PC-3 (cell line): Measurements from ENCODE around the gene ZBTB46. TPM values are rescaled to one million over a fixed set of nuclear protein-coding genes. Genes with fewer than 3 reads are reported as not detected.

Experiments used
- ATAC-seq: fragments of 200-7000 bp; cut with Tn5 transposase; 2 replicates; pipeline ENCODE4 v1.9.1; 2020; ENCODE audit warnings: mild to moderate bottlenecking, moderate library complexity
- BruUV-seq: library from RNA; stranded (reverse); fragments of 400-500 nt; replicated peaks from 2 replicates; lab custom pipeline; 2021; lab: Mats Ljungman, UMichigan
- CTCF ChIA-PET: fragments of 300-600 bp; sonication (Branson Sonifier 250); formaldehyde crosslinking; loops from one replicate; lab custom pipeline; 2022; ENCODE audit warnings: antibody characterized with exemption; lab: Charles Lee
- POLR2A ChIA-PET: fragments of 300-600 bp; sonication (Branson Sonifier 250); formaldehyde crosslinking; loops from one replicate; lab custom pipeline; 2022; ENCODE audit warnings: antibody characterized with exemption; ENCODE audit not compliant: unreplicated experiment; lab: Charles Lee
- DNase-seq: peaks from one replicate; pipeline ENCODE4 v3.0.0-alpha.2; 2015
- H2AFZ ChIP-seq: fragments of 300-600 bp; sonication (generic); 2 replicates; pipeline ENCODE4 v1.6.0; 2016; ENCODE audit warnings: antibody characterized with exemption, low read length
- H3F3A ChIP-seq: fragments of 300-600 bp; sonication (generic); one replicate; pipeline ENCODE4 v1.6.0; 2017; ENCODE audit warnings: antibody characterized with exemption, low read length, control low read depth, mild to moderate bottlenecking; ENCODE audit not compliant: unreplicated experiment
- H3K27ac ChIP-seq: fragments of 300-600 bp; sonication (generic); 2 replicates; pipeline ENCODE4 v1.5.1; 2016; ENCODE audit warnings: mild to moderate bottlenecking, low read length
- H3K27me3 ChIP-seq: fragments of 300-600 bp; sonication (generic); 2 replicates; pipeline ENCODE4 v1.6.1; 2016; ENCODE audit warnings: low read length, mixed read lengths
- H3K36me3 ChIP-seq: fragments of 300-600 bp; sonication (generic); 2 replicates; pipeline ENCODE4 v1.6.1; 2016; ENCODE audit warnings: low read depth, mixed run types, low read length, mixed read lengths
- H3K4me1 ChIP-seq: fragments of 300-600 bp; sonication (generic); 2 replicates; pipeline ENCODE4 v1.5.1; 2016; ENCODE audit warnings: low read length; ENCODE audit not compliant: insufficient read depth
- H3K4me2 ChIP-seq: fragments of 300-600 bp; sonication (generic); 2 replicates; pipeline ENCODE4 v1.6.0; 2016; ENCODE audit warnings: low read length
- H3K4me3 ChIP-seq: fragments of 300-600 bp; sonication (generic); 2 replicates; pipeline ENCODE4 v1.5.1; 2016; ENCODE audit warnings: mild to moderate bottlenecking, low read length, mixed read lengths
- H3K79me2 ChIP-seq: fragments of 300-600 bp; sonication (generic); 2 replicates; pipeline ENCODE4 v1.6.1; 2017; ENCODE audit warnings: low read length, mixed read lengths
- H3K9ac ChIP-seq: fragments of 300-600 bp; sonication (generic); 2 replicates; pipeline ENCODE4 v1.6.0; 2016; ENCODE audit warnings: mild to moderate bottlenecking, low read length
- H3K9me2 ChIP-seq: fragments of 300-600 bp; sonication (generic); replicated peaks from 2 replicates; pipeline ENCODE4 v1.6.1; 2016; ENCODE audit warnings: mixed run types, low read length, mixed read lengths
- H3K9me3 ChIP-seq: fragments of 300-600 bp; sonication (generic); 2 replicates; pipeline ENCODE4 v1.6.1; 2016; ENCODE audit warnings: low read length, mixed read lengths
- H4K20me1 ChIP-seq: fragments of 300-600 bp; sonication (generic); 2 replicates; pipeline ENCODE4 v1.6.1; 2016; ENCODE audit warnings: low read length, mixed read lengths
- EZH2 ChIP-seq: fragments of 300-600 bp; sonication (generic); IDR thresholded peaks from one replicate; pipeline ENCODE4 v1.6.1; 2017; ENCODE audit warnings: antibody characterized with exemption, mild to moderate bottlenecking, low read length; ENCODE audit not compliant: unreplicated experiment
- EZH2phosphoT487 ChIP-seq: fragments of 300-600 bp; sonication (generic); IDR thresholded peaks from 2 replicates; pipeline ENCODE4 v1.6.1; 2018; ENCODE audit warnings: mild to moderate bottlenecking, antibody characterized with exemption, low read length, borderline replicate concordance
- intact Hi-C: fragments of 100-400 bp; cut with micrococcal nuclease; formaldehyde crosslinking; loops from 2 replicates; pipeline ENCODE4 v1.9.0; 2023
- total RNA-seq: library from RNA; depleted of rRNA; stranded (reverse); fragments of >200 nt; gene quantifications from 2 replicates; pipeline ENCODE4 v1.2.3, GENCODE V29; 2014
- TF ChIP-seq, protein P1 (sequence below): fragments of 300-600 bp; sonication (generic); conservative IDR thresholded peaks from 2 replicates; pipeline ENCODE4 v1.5.1; 2017; ENCODE audit warnings: antibody characterized with exemption, low read depth, mild to moderate bottlenecking, low read length

Gene ZBTB46
- total RNA-seq, 1 experiment from 2014 or later: 7.3 TPM

DNA sequence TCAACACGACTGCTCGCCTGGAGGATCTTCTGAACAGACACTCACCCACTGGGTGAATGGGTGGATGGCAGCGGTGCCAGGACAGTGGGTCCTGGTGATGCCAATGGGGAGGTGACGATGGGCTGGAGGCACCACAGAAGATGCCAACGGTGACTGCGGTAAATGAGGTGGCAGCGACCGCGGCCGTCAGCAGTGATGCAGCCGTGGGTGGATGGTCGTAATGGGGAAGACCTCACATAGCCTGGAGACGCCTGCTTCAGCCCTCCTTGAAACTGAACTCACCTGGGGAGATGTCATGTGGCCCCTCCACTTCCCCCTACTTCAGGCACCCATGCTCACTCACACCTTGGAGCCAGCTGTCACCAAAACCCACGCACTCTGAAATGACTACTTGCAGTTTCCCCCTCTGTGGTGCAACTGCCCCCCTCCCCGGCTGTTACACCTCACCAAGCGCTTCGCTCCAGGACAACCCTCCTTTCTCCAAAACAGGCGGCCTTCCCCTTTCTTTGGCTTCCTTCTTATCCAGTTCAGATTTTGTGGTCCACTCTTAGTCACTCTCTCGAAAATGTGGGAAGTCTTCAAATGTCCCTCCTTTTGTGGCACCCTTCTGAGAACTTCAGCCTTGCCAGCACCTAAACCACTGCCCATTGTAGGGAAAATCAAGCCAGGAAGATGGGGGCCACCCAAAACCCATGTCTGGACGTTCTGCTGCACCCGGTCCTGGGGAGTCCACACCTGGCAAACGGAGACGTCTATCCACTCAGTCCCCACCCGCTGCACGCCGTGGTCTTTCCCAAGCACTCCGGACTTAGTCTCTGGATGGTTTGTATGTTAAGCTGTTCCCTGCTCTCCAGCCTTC, 19.9 kb upstream of the ZBTB46 start:
- peaks cover 7% of the 10 kb centered on the region for H3K4me1 ChIP-seq
- H3K79me2 ChIP-seq: no peaks in the 10 kb centered on the region
- H3K9me2 ChIP-seq: no peaks in the 10 kb centered on the region
- no peaks in the 10 kb centered on the region for H4K20me1 ChIP-seq
- H3K9ac ChIP-seq: no peak overlapping the region
- H3K4me2 ChIP-seq: no peak overlapping the region
- DNase-seq (no peak), ATAC-seq (no peak)
- POLR2A ChIA-PET: no interaction called here
- H3K27ac ChIP-seq: no peak overlapping the region
- H3K4me3 ChIP-seq: no peak overlapping the region
- no peaks in the 10 kb centered on the region for H3K9me3 ChIP-seq
- CTCF ChIA-PET: no interaction called here
- TF ChIP-seq, protein P1, sequence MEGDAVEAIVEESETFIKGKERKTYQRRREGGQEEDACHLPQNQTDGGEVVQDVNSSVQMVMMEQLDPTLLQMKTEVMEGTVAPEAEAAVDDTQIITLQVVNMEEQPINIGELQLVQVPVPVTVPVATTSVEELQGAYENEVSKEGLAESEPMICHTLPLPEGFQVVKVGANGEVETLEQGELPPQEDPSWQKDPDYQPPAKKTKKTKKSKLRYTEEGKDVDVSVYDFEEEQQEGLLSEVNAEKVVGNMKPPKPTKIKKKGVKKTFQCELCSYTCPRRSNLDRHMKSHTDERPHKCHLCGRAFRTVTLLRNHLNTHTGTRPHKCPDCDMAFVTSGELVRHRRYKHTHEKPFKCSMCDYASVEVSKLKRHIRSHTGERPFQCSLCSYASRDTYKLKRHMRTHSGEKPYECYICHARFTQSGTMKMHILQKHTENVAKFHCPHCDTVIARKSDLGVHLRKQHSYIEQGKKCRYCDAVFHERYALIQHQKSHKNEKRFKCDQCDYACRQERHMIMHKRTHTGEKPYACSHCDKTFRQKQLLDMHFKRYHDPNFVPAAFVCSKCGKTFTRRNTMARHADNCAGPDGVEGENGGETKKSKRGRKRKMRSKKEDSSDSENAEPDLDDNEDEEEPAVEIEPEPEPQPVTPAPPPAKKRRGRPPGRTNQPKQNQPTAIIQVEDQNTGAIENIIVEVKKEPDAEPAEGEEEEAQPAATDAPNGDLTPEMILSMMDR: no peak
- no peak for TF ChIP-seq EZH2
- no peak for TF ChIP-seq EZH2phosphoT487
- no TSS peak for BruUV-seq
- no peaks in the 10 kb centered on the region for H3F3A ChIP-seq
- intact Hi-C loops: no loop called here
- peaks cover 20% of the 10 kb centered on the region for H3K27me3 ChIP-seq
- no peak overlapping the region for H2AFZ ChIP-seq
- H3K36me3 ChIP-seq: no peaks in the 10 kb centered on the region

DNA sequence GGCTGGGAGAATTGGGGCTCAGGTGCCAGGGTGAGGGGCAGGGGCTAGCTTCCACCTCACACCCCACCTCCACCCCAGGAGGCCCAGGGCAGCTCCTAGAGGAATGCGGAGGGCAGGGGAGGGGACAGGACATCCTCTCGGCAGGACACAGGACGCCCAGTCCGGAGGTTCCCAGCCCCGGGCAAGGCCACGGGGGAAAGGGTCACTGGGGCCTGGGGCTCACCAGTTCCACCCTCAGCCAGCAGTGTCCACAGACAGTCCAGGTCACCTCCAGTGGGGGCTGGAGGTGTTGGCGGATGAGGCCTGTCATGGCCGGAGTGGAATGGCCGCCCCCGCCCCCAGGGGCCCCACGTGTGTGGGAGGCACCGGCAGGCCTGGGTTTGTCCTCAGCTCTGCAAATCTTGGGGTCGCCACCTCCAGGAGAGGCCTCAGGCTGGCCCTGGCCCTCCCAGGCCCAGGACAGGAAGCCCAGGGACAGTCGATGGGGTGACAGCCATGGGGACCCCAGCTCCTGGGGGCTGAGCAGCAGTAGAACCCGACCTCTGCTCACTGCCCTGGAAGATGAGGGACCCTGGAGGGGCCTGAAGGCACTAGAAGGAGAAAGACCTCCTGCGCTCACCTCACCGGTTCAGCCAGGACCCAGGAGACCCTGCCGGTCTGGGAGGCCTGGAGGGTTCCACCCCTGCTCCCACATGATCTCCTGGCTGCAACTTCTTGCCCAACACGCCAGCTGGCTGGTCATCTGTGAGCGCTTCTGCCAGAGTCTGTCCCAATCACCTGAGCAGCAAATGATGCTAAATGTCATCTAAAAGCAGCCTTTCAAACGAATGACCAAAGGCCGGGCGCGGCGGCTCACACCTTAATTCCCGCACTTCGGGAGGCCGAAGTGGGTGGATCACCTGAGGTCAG, 17.2 kb upstream of the ZBTB46 start:
- no peak overlapping the region for H2AFZ ChIP-seq
- POLR2A ChIA-PET: interaction anchor here (0.5 to 0.7 kb wide), 3 partner anchors 11 to 274 kb away, joined by 4 read pairs; partner anchors contain the start of genes HELZ2 and TPD52L2
- DNase-seq: no peak

More for the DNA sequence above, 17.2 kb upstream of the ZBTB46 start:
- Histone ChIP-seq H3K9ac (no peak overlapping the region), H3K27ac (no peak overlapping the region), H3K4me1 (peaks cover 7% of the 10 kb centered on the region), H4K20me1 (no peaks in the 10 kb centered on the region), H3K4me3 (no peak overlapping the region), H3K4me2 (no peak overlapping the region), H3K27me3 (peaks cover 8% of the 10 kb centered on the region; the same call in 1 of the 2 replicates), H3K9me2 (no peaks in the 10 kb centered on the region), H3K79me2 (no peaks in the 10 kb centered on the region), H3K9me3 (no peaks in the 10 kb centered on the region), H3K36me3 (no peaks in the 10 kb centered on the region), H3F3A (no peaks in the 10 kb centered on the region)
- ATAC-seq: no peak; the same call in 1 of the 2 replicates
- BruUV-seq: no TSS peak
- TF ChIP-seq EZH2: no peak
- no peak for TF ChIP-seq EZH2phosphoT487
- TF ChIP-seq, protein P1: no peak
- CTCF ChIA-PET: no interaction called here
- intact Hi-C loops: no loop called here
